Amniotic stem cell (primary cell): ENCODE data around the gene OR8B12.
"Not testable (repeated sequence)": the region's sequence is repeated elsewhere in the genome, so short reads cannot be mapped to it uniquely, and the experiment has no call there.

Source experiments
- DNase-seq: peaks from one replicate; lab custom pipeline; 2025; lab: John Stamatoyannopoulos, UW

The OR8B12 gene

GRCh38 chr11:124519850-124520549 lies 23.5 kb downstream of the OR8B12 start:
- no peak for DNase-seq

GRCh38 chr11:124518989-124519451 lies 24.4 kb downstream of the OR8B12 start:
- no peak for DNase-seq

- DNase-seq, result no peak
These were observed 26.1 kb downstream of the OR8B12 start for GRCh38 chr11:124517314-124517713.

GRCh38 chr11:124514675-124515074 lies 28.8 kb downstream of the OR8B12 start:
- not testable (repeated sequence) for DNase-seq

- no peak for DNase-seq
These were observed 29.3 kb downstream of the OR8B12 start for GRCh38 chr11:124514131-124514530.

GRCh38 chr11:124511745-124512144 lies 31.7 kb downstream of the OR8B12 start:
- no peak for DNase-seq

DNA sequence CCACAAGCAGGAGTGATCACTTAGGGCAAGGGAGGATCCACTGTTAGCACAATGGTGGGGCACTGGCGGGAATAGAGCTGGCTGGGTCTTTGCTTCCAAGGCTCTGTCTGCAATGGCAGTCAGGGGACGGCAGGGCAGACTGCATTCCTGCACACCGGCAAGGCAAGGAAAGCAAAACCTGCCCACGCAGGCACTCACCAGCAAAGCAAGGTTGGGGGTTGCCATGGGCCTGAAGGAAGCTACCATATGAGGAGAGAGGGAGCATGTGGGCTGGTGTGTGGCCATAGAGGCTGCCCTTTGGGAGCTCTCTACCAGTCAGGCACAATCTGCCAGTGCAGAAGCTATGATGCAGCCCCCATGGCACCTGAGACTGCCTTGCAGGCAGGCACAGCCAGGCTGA lies 33.2 kb downstream of the OR8B12 start:
- no peak for DNase-seq

GRCh38 chr11:124499711-124500110 lies 43.7 kb downstream of the OR8B12 start:
- no peak for DNase-seq

GRCh38 chr11:124493016-124493655 lies 50.3 kb downstream of the OR8B12 start:
- no peak for DNase-seq
